ENCODE data around the gene MBOAT2. TPM values are rescaled to one million over a fixed set of nuclear protein-coding genes. Genes with fewer than 3 reads are reported as not detected.

MBOAT2 gene
- total and polyA plus RNA-seq, 3 donors from 2014 or later, result 21.2 to 24.8 (median 24.2) TPM

GRCh38 chr2:9031246-9031645 is 27.8 kb upstream of the MBOAT2 start:
- Histone ChIP-seq H3K27ac (no peak overlapping the region), H3K4me1 (no peaks in the 10 kb centered on the region), H3K4me3 (no peak overlapping the region), H3K36me3 (ENCODE audit: low read depth, missing control alignments) (no peaks in the 10 kb centered on the region), H3K27me3 (no peaks in the 10 kb centered on the region), H3K9me3 (no peaks in the 10 kb centered on the region)
- intact Hi-C loops (cut with DNase I; ENCODE audit: low total_unique reads), result no loop called here
- DNase-seq, result no peak
- TF ChIP-seq POLR2A (IDR thresholded peaks at IDR 0.05), result no peak
- TF ChIP-seq, protein P1, sequence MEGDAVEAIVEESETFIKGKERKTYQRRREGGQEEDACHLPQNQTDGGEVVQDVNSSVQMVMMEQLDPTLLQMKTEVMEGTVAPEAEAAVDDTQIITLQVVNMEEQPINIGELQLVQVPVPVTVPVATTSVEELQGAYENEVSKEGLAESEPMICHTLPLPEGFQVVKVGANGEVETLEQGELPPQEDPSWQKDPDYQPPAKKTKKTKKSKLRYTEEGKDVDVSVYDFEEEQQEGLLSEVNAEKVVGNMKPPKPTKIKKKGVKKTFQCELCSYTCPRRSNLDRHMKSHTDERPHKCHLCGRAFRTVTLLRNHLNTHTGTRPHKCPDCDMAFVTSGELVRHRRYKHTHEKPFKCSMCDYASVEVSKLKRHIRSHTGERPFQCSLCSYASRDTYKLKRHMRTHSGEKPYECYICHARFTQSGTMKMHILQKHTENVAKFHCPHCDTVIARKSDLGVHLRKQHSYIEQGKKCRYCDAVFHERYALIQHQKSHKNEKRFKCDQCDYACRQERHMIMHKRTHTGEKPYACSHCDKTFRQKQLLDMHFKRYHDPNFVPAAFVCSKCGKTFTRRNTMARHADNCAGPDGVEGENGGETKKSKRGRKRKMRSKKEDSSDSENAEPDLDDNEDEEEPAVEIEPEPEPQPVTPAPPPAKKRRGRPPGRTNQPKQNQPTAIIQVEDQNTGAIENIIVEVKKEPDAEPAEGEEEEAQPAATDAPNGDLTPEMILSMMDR (IDR thresholded peaks at IDR 0.05), result no peak

GRCh38 chr2:9030841-9031240 is 27.4 kb upstream of the MBOAT2 start:
- no peaks in the 10 kb centered on the region for H3K27me3 ChIP-seq

DNA sequence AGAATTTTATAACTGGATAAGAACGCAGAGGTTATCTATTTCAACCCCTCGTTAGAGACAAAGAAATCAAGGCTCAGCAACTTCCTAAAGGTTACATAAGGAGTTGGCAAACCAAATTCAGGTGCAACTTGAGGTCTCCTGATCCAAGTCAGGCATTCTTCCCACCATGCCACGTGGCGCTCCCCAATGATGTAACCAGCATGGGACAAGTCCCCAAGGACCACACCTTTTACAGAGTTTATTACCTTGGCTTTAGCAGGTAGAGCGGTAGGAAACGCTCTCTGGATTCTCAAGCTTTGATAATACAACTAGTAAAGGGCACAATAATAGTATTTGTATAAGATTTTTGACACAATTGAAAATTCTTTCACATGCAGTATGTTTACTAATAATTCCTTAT is 26.7 kb upstream of the MBOAT2 start:
- H3K4me1 ChIP-seq, result no peaks in the 10 kb centered on the region
- H3K27ac ChIP-seq, result no peak overlapping the region
- H3K9me3 ChIP-seq, result no peaks in the 10 kb centered on the region
- intact Hi-C loops (cut with DNase I; ENCODE audit: low total_unique reads), result no loop called here
- H3K27me3 ChIP-seq, result no peaks in the 10 kb centered on the region
- no peaks in the 10 kb centered on the region for H3K36me3 ChIP-seq (ENCODE audit: low read depth, missing control alignments)
- WGBS, 2 donors, result 88 to 91% methylated on average over 6 of the region's 6 CpGs
- DNase-seq, result no peak
- no peak for TF ChIP-seq POLR2A (IDR thresholded peaks at IDR 0.05)
- TF ChIP-seq, protein P1 (IDR thresholded peaks at IDR 0.05), result no peak
- no peak overlapping the region for H3K4me3 ChIP-seq

More at GRCh38 chr2:9030841-9031240, 27.4 kb upstream of the MBOAT2 start:
- TF ChIP-seq, protein P1 (IDR thresholded peaks at IDR 0.05), result no peak
- no peak for TF ChIP-seq POLR2A (IDR thresholded peaks at IDR 0.05)
- no peaks in the 10 kb centered on the region for H3K9me3 ChIP-seq
- no peak for DNase-seq
- H3K4me3 ChIP-seq, result no peak overlapping the region
- no peak overlapping the region for H3K27ac ChIP-seq
- H3K36me3 ChIP-seq (ENCODE audit: low read depth, missing control alignments), result no peaks in the 10 kb centered on the region
- 50 to 71% methylated on average over 4 of the region's 4 CpGs for WGBS, 2 donors
- no peaks in the 10 kb centered on the region for H3K4me1 ChIP-seq
- intact Hi-C loops (cut with DNase I; ENCODE audit: low total_unique reads), result no loop called here

- WGBS, 2 donors, result 81 to 84% methylated on average over 4 of the region's 4 CpGs
- no peak for TF ChIP-seq POLR2A (IDR thresholded peaks at IDR 0.05)
- TF ChIP-seq, protein P1 (IDR thresholded peaks at IDR 0.05), result no peak
- Histone ChIP-seq H3K9me3 (no peaks in the 10 kb centered on the region), H3K27me3 (no peaks in the 10 kb centered on the region), H3K4me3 (no peak overlapping the region), H3K27ac (no peak overlapping the region), H3K4me1 (no peaks in the 10 kb centered on the region), H3K36me3 (ENCODE audit: low read depth, missing control alignments) (no peaks in the 10 kb centered on the region)
- DNase-seq, result no peak
- intact Hi-C loops (cut with DNase I; ENCODE audit: low total_unique reads), result no loop called here
Observed at GRCh38 chr2:9029721-9030120, 26.2 kb upstream of the MBOAT2 start.

- intact Hi-C loops (cut with DNase I; ENCODE audit: low total_unique reads), result no loop called here
- Histone ChIP-seq H3K4me3 (no peak overlapping the region), H3K27ac (no peak overlapping the region), H3K9me3 (no peaks in the 10 kb centered on the region), H3K36me3 (ENCODE audit: low read depth, missing control alignments) (no peaks in the 10 kb centered on the region), H3K27me3 (no peaks in the 10 kb centered on the region), H3K4me1 (no peaks in the 10 kb centered on the region)
- no peak for DNase-seq
- WGBS, 2 donors, result 83 to 87% methylated on average over 4 of the region's 4 CpGs
- TF ChIP-seq POLR2A (IDR thresholded peaks at IDR 0.05), result no peak
- TF ChIP-seq, protein P1 (IDR thresholded peaks at IDR 0.05), result no peak
Observed at GRCh38 chr2:9027884-9028283, 24.4 kb upstream of the MBOAT2 start.

All from testis (tissue), 3 donors.